SHP77 treated with DMSO at 0.1 percent for 48 hours (cell line): ENCODE measurements around the gene HCN4.
"Not testable (repeated sequence)": the region's sequence is repeated elsewhere in the genome, so short reads cannot be mapped to it uniquely, and the experiment has no call there.

Source experiments
- DNase-seq: peaks from one replicate; lab custom pipeline; 2025; lab: John Stamatoyannopoulos, UW

Gene HCN4

DNA sequence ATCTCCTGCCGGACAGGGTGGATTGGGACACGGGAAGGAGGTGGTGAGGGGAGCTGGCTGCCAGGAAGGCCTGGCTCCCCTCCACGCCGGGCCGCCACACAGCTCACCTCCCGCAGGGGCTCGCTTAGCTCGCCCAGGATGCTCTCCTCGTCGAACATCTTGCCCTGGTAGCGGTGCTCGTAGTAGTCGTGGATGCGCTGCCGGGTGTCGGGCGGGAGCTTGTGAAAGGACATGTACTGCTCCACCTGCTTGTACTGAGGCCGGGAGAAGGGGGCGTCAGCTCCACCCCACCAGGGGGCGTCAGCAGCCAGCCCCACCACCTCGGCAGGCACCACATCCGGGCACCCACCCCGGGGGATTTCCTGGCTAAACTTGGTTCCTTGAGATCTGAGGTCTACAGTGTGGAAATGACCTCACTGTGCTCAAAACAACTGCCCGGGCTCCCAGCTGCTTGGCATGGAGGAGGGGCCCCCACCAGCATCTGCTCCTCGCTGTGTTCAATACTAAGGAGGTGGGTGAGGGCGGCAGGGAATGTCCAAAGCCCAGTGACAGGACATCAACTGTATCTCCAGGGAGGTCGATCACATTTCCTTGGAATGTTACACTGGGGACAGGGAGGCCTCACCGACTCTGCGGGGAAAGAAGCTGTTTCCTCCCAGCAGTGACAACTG lies 43.4 kb downstream of the HCN4 start:
- peak; percentile 74 for DNase-seq

DNA sequence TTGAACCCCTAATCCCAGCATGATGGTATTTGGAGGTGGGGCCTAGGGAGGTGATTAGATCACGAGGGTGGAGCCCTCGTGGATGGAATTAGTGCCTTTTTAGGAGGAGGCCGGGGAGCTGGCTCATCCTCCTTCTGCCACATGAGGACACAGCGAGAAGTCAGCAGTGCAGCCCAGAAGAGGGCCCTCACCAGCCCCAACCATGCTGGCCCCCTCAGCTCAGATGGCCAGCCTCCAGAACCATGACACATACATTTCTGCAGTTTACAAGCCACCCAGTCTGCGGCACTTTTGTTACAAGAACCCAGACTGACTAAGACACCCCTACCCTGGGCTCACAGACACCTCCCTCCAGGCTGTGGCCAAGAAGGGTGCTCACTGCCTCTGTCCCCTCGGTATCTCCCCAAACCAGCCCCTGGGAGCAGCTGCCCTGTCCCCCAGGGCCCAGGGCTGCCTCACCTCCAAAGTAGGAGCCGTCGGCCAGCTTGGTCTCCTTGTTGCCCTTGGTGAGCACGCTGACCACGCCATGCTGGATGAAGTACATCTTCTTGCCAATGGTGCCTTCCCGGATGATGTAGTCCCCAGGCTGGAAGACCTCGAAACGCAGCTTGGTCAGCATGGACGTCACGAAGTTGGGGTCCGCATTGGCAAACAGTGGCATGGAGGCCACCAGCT lies 44.1 kb downstream of the HCN4 start:
- DNase-seq: no peak

DNA sequence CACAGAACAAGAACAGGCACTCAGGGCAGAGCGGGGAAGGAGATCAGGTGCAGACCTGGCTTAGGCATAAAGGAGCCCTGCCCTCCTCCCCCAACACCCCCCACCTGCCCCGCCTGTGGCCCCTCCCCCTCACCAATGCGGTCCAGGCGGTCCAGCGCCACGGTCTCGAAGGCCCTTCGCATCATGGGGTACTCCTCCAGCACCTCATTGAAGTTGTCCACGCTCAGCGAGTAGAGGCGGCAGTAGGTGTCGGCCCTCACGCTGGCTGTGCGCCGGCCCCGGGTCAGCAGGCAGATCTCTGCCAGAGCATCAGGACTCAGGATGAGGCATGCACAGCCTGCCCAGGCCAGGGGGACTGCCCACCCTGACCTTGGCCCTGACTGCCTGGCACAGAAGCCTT lies 44.8 kb downstream of the HCN4 start:
- no peak for DNase-seq

DNA sequence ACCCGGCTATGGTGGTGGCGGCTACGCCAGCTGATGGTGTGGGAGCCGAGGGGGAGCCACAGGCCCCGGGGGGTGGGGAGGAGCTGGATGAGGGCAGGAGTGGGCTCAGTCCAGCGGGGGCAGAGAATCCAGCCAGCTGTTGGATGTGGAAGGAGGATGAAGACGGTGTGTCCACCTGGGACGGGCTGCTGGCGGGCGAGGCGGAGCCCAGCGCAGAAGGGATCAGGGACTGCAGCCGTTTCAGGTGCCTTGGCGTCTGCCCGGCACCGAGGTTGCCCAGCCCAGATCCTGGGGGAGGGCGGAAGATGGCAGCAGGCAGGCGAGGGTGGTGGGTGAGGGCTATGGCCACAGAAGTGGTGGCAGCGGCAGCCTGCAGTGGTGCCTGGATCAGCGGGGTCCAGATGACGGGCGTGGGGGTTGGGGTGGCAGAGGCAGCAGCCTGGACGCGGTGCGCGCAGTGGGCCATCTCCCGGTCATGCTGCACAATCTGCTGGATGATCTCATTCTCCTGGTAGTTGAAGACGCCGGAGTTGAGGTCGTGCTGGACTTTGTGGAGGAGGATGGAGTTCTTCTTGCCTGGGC lies 45.3 kb downstream of the HCN4 start:
- no peak for DNase-seq

GRCh38 chr15:73322665-73323373 lies 45.9 kb downstream of the HCN4 start:
- no peak for DNase-seq

- DNase-seq: no peak
Observed at GRCh38 chr15:73321496-73322450, 47.0 kb downstream of the HCN4 start.

DNA sequence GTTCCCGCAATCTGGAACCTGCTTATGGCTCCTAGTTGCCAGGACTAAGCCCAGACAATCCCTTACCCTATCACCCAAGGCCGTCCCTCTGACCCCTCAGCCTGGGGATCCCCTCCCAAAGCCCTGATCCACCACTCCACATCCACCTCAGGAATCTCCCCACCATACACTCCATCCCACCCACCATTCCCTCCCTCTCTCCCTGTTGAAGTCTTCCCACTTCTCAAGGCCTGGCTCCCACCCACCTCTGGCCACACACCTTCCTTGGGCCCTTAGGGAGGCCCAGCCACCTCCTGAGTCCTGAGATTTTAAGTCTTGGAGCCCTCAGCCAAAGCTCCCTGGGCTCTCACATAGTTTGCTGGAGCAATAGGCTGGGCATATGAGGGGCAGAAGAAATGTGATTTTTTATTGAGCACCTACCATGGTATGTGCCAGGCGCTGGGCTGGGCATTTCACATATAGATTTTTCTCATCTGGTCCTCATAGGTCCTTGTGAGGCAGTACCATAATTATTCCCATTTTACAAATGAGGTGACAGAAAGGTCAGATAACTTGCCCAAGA lies 48.1 kb downstream of the HCN4 start:
- no peak for DNase-seq

DNA sequence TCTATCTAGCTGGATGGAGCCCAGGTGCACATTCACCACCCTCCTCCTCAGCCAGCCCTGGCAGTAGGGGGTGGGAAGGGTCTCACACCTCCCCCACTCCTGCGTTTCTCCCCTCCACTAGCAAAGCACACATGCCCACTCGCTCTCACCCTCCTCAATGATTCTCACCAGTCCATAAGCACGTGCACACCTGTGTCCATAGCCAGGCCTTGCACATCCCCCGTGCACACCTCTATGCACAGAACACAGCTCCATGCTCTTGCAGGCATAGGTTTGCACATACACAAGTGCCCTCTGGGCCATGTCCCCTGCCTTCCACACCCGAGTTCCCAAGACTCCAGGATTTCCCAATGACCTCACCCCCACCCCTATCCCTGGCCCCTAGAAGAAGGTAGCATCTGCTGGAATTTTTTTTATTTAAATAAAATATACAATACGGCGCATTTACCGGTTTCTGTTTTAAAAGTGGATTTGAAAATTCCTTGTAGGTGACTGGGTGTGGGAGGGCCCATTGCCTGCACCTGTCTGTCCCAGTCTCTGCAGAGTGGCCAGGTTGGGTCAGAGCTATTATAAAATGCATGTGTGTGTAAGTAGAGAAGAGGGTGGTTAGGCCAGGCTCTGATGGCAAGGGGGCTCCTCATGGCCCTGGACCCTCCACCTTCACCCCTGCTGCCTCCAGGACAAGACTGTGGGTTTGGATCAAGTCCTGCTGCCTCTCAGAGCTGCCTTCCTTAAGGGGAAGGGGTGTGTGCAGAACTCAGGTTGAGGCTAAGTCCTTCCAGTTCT lies 49.1 kb downstream of the HCN4 start:
- DNase-seq: no peak

DNA sequence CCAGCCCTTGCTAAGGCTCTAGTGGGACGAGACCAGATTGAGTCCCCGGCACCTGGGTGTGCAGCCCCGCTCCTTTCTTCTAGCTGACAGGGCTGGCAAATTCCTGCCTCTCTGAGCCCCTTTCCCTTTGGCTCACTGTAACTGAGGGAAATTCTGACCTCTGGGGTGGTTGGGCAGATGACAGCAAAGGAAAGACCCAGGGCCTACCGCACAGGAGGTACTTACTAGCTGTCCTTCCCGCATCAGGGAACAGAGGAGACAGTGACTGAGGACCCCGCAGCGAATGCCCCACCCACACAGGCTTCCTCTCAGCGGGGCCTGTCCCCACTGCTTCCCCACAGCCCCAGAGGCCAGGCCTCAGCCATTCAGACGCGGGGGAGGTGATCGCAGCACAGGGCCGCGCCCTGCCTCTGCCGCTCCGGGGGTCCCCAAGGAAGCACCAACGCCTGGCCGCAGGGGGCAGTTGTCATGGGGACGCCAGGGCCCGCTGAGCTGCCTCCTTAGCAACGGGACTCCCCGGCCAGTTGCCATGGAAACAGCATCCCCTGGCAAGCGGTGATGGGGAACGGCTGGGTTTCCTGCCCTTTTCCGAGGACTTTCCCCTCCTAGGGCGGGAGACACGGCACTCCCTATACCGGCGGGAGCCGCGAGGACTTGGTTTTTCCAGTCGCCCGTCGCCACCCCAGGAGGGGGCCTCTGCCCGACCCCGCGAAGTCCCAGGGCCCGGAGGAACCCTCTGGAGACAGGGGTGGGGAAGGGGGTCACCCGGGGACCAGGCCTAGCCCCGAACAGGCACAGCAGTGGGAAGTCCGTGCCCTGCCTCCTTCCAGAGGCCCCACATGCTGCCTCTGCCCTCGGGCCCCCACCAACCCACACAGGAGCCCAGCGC lies 50.1 kb downstream of the HCN4 start:
- no peak for DNase-seq

- no peak for DNase-seq
Observed at GRCh38 chr15:73317651-73318462, 50.9 kb downstream of the HCN4 start.

DNA sequence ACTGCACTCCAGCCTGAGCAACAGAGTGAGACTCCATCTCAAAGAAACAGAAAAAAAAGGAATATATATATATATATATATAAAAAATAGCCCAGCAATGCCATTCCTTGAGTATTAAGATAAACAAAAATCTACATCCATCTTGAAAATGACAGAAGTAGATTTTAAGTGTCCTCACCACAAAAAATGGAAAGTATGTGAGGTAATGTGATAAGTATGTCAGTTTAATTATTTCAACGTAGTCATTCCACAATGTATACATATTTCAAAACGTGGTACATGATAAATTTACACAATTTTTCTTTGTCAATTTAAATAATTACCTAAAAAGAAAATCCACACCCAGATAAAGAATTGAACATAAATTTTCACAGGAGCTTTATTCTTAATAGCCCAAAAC lies 54.9 kb downstream of the HCN4 start:
- DNase-seq: no peak

GRCh38 chr15:73308305-73308704 lies 60.5 kb downstream of the HCN4 start:
- no peak for DNase-seq

- peak; percentile 52 for DNase-seq
Observed at GRCh38 chr15:73305331-73306211, 63.2 kb downstream of the HCN4 start.

DNA sequence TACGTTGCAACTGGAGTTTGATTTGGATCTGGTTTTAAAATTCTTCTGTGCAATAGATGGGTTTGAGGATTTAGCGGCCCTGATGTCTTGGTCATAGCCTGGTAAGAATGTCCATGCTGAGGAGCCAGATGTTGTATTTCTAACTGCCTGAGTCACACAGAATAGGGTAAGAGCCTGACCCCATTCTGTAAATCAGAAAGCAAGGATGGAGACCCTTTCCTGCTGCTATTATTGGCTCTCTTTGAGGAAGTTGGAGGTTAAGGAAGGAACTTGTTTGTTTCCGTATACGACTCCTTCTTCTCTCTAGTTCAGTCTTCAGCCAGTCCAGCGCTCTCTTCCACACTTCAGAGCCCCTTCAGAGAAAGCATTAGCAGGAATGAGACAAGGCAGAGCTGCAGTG lies 65.1 kb downstream of the HCN4 start:
- DNase-seq: no peak

- not testable (repeated sequence) for DNase-seq
Observed at GRCh38 chr15:73300286-73300685, 68.5 kb downstream of the HCN4 start.

- DNase-seq: no peak
Observed at GRCh38 chr15:73298522-73299245, 70.1 kb downstream of the HCN4 start.
